SK-N-SH treated with all-trans-retinoic acid at 6 μM for 48 hours (cell line): Measurements from ENCODE around the gene ADAMTSL1.

Source experiments
- ATAC-seq: fragments of 200-7000 bp; cut with Tn5 transposase; 3 replicates; pipeline ENCODE4 v1.9.1; 2020; ENCODE audit warnings: mild to moderate bottlenecking, moderate library complexity
- ARNTL ChIP-seq: fragments of 450-650 bp; formaldehyde crosslinking; IDR thresholded peaks from 2 replicates; pipeline ENCODE4 v1.5.0; 2020; ENCODE audit warnings: low read depth, mild to moderate bottlenecking, moderate library complexity, borderline replicate concordance
- BACH2 ChIP-seq: fragments of 250-450 bp; sonication (Bioruptor Pico); IDR thresholded peaks from 2 replicates; pipeline ENCODE4 v1.9.0; 2021; ENCODE audit warnings: mild to moderate bottlenecking, borderline replicate concordance
- CSDC2 ChIP-seq: fragments of 250-450 bp; sonication (Bioruptor Pico); IDR thresholded peaks from 2 replicates; pipeline ENCODE4 v1.5.0; 2020; ENCODE audit warnings: mild to moderate bottlenecking, moderate library complexity
- ESRRG ChIP-seq: fragments of 250-450 bp; sonication (Bioruptor Pico); IDR thresholded peaks from 2 replicates; pipeline ENCODE4 v1.6.1; 2021; ENCODE audit warnings: mild to moderate bottlenecking
- GLIS3 ChIP-seq: fragments of 250-450 bp; sonication (Bioruptor Pico); IDR thresholded peaks from 2 replicates; pipeline ENCODE4 v1.5.0; 2020; ENCODE audit warnings: mild to moderate bottlenecking, moderate library complexity
- ISL1 ChIP-seq: fragments of 250-450 bp; sonication (Bioruptor Pico); IDR thresholded peaks from 2 replicates; pipeline ENCODE4 v2.1.2; 2022; ENCODE audit warnings: mild to moderate bottlenecking, moderate library complexity
- OSR1 ChIP-seq: fragments of 250-450 bp; sonication (Bioruptor Pico); IDR thresholded peaks from 2 replicates; pipeline ENCODE4 v1.8.0; 2022; ENCODE audit warnings: moderate library complexity, mild to moderate bottlenecking, inconsistent platforms
- POU6F1 ChIP-seq: fragments of 250-450 bp; sonication (Bioruptor Pico); IDR thresholded peaks from 2 replicates; pipeline ENCODE4 v1.8.0; 2021; ENCODE audit warnings: low read depth, mild to moderate bottlenecking, moderate library complexity, borderline replicate concordance
- PPARA ChIP-seq: fragments of 250-450 bp; sonication (Bioruptor Pico); IDR thresholded peaks from 2 replicates; pipeline ENCODE4 v1.5.0; 2020; ENCODE audit warnings: mild to moderate bottlenecking, borderline replicate concordance
- RARB ChIP-seq: fragments of 250-450 bp; sonication (Bioruptor Pico); IDR thresholded peaks from 2 replicates; pipeline ENCODE4 v1.8.0; 2021; ENCODE audit warnings: mild to moderate bottlenecking, moderate library complexity
- SNAI2 ChIP-seq: fragments of 250-450 bp; sonication (Bioruptor Pico); IDR thresholded peaks from 2 replicates; pipeline ENCODE4 v1.5.0; 2020; ENCODE audit warnings: mild to moderate bottlenecking, moderate library complexity
- TOX ChIP-seq: fragments of 250-450 bp; sonication (Bioruptor Pico); IDR thresholded peaks from 2 replicates; pipeline ENCODE4 v1.8.0; 2021; ENCODE audit warnings: mild to moderate bottlenecking, moderate library complexity, borderline replicate concordance
- ZC3H10 ChIP-seq: fragments of 250-450 bp; sonication (Bioruptor Pico); IDR thresholded peaks from 2 replicates; pipeline ENCODE4 v1.5.1; 2021; ENCODE audit warnings: mild to moderate bottlenecking, moderate library complexity
- ZFP3 ChIP-seq: fragments of 250-450 bp; sonication (Bioruptor Pico); IDR thresholded peaks from 2 replicates; pipeline ENCODE4 v1.5.0; 2020; ENCODE audit warnings: mild to moderate bottlenecking, moderate library complexity
- ZFP30 ChIP-seq: fragments of 450-650 bp; formaldehyde crosslinking; IDR thresholded peaks from 2 replicates; pipeline ENCODE4 v1.5.0; 2022; ENCODE audit warnings: mild to moderate bottlenecking, moderate library complexity
- ZNF565 ChIP-seq: fragments of 450-650 bp; formaldehyde crosslinking; conservative IDR thresholded peaks from 2 replicates; pipeline ENCODE4 v1.5.0; 2020; ENCODE audit warnings: low read depth, mild to moderate bottlenecking, moderate library complexity
- ZNF70 ChIP-seq: fragments of 450-650 bp; formaldehyde crosslinking; IDR thresholded peaks from 2 replicates; pipeline ENCODE4 v1.5.0; 2020; ENCODE audit warnings: mild to moderate bottlenecking, moderate library complexity
- ZNF8 ChIP-seq: fragments of 450-650 bp; formaldehyde crosslinking; IDR thresholded peaks from 2 replicates; pipeline ENCODE4 v1.5.0; 2020; ENCODE audit warnings: mild to moderate bottlenecking, moderate library complexity
- TF ChIP-seq, protein P1 (sequence below): fragments of 250-450 bp; sonication (Bioruptor Pico); IDR thresholded peaks from 2 replicates; pipeline ENCODE4 v1.5.1; 2021; ENCODE audit warnings: mild to moderate bottlenecking, moderate library complexity
- TF ChIP-seq, protein P2 (sequence below): fragments of 250-450 bp; sonication (Bioruptor Pico); IDR thresholded peaks from 2 replicates; pipeline ENCODE4 v1.5.1; 2020; ENCODE audit warnings: low read depth, mild to moderate bottlenecking, moderate library complexity
- TF ChIP-seq, protein P3 (sequence below): fragments of 250-450 bp; sonication (Bioruptor Pico); IDR thresholded peaks from 2 replicates; pipeline ENCODE4 v1.5.0; 2020; ENCODE audit warnings: mild to moderate bottlenecking, moderate library complexity

Gene ADAMTSL1

DNA sequence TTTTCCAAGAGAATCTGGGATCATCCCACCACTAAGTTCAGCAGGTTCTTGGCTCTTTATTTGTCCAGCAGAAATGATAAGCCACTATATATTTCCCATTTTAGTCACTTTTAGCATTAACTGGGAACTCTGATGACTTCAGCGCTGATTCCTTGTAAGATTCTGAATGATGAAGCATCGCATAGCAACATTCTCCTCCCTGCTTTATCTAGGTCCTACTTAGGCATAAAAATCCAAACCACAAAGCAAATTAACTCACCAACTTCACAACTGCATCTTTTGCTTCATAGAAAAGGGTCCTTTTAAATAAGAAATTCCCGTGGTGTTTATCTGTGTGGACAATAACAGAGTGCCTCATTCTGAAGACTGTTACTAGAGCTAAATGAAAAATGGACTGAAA lies 355.1 kb downstream of the ADAMTSL1 start:
- no peak for ATAC-seq
- TF ChIP-seq PPARA (CRISPR knock-in tag) (no peak), BACH2 (CRISPR knock-in tag) (no peak), OSR1 (CRISPR knock-in tag) (no peak), CSDC2 (no peak), ISL1 (CRISPR knock-in tag) (no peak), ZFP30 (CRISPR knock-in tag) (no peak), POU6F1 (CRISPR knock-in tag) (no peak), SNAI2 (no peak), ZNF70 (CRISPR knock-in tag) (no peak), ZC3H10 (CRISPR knock-in tag) (no peak), RARB (CRISPR knock-in tag) (no peak), ESRRG (CRISPR knock-in tag) (no peak), ZNF565 (CRISPR knock-in tag) (no peak), TOX (no peak)
- TF ChIP-seq, protein P1, sequence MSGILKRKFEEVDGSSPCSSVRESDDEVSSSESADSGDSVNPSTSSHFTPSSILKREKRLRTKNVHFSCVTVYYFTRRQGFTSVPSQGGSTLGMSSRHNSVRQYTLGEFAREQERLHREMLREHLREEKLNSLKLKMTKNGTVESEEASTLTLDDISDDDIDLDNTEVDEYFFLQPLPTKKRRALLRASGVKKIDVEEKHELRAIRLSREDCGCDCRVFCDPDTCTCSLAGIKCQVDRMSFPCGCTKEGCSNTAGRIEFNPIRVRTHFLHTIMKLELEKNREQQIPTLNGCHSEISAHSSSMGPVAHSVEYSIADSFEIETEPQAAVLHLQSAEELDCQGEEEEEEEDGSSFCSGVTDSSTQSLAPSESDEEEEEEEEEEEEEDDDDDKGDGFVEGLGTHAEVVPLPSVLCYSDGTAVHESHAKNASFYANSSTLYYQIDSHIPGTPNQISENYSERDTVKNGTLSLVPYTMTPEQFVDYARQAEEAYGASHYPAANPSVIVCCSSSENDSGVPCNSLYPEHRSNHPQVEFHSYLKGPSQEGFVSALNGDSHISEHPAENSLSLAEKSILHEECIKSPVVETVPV (CRISPR knock-in tag) = no peak
- TF ChIP-seq, protein P2, sequence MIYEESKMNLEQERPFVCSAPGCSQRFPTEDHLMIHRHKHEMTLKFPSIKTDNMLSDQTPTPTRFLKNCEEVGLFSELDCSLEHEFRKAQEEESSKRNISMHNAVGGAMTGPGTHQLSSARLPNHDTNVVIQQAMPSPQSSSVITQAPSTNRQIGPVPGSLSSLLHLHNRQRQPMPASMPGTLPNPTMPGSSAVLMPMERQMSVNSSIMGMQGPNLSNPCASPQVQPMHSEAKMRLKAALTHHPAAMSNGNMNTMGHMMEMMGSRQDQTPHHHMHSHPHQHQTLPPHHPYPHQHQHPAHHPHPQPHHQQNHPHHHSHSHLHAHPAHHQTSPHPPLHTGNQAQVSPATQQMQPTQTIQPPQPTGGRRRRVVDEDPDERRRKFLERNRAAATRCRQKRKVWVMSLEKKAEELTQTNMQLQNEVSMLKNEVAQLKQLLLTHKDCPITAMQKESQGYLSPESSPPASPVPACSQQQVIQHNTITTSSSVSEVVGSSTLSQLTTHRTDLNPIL = no peak
- TF ChIP-seq, protein P3, sequence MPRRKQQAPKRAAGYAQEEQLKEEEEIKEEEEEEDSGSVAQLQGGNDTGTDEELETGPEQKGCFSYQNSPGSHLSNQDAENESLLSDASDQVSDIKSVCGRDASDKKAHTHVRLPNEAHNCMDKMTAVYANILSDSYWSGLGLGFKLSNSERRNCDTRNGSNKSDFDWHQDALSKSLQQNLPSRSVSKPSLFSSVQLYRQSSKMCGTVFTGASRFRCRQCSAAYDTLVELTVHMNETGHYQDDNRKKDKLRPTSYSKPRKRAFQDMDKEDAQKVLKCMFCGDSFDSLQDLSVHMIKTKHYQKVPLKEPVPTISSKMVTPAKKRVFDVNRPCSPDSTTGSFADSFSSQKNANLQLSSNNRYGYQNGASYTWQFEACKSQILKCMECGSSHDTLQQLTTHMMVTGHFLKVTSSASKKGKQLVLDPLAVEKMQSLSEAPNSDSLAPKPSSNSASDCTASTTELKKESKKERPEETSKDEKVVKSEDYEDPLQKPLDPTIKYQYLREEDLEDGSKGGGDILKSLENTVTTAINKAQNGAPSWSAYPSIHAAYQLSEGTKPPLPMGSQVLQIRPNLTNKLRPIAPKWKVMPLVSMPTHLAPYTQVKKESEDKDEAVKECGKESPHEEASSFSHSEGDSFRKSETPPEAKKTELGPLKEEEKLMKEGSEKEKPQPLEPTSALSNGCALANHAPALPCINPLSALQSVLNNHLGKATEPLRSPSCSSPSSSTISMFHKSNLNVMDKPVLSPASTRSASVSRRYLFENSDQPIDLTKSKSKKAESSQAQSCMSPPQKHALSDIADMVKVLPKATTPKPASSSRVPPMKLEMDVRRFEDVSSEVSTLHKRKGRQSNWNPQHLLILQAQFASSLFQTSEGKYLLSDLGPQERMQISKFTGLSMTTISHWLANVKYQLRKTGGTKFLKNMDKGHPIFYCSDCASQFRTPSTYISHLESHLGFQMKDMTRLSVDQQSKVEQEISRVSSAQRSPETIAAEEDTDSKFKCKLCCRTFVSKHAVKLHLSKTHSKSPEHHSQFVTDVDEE (CRISPR knock-in tag) = no peak

GRCh38 chr9:18829873-18830272 lies 355.9 kb downstream of the ADAMTSL1 start:
- ATAC-seq = peak; percentile 28; the same call in 1 of the 3 replicates
- TF ChIP-seq PPARA (CRISPR knock-in tag) (no peak), RARB (CRISPR knock-in tag) (no peak), SNAI2 (no peak), ZFP30 (CRISPR knock-in tag) (no peak), OSR1 (CRISPR knock-in tag) (no peak)

DNA sequence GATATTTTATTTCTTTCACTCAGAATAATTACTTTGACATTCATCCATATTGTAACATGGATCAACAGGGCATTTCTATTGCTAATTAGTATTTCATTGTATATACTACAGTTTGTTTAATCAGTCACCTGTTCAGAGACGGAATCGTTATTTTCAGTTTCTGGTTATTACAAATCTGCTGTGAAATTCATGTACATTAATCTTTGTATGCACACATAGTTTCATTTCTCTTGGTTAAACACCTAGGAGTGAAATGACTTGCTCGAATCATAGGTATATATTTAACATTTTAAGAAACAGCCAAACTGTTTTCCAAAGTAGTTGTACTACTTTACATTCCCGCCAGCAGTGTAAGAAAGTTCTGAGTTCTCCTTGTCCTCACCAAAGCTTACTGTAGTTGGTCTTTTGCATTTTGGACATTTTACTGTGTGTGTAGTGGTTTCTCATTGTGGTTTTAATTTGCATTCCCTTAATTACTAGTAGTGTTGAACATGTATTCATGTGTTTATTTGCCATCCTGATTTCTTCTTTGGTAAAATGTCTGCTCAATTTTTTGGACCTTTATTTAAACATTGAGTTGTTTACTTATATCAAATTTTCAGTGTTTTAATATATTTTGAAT lies 360.9 kb downstream of the ADAMTSL1 start:
- ATAC-seq = no peak
- TF ChIP-seq ZFP3 (CRISPR knock-in tag) (no peak), ARNTL (CRISPR knock-in tag) (no peak), TOX (no peak), ZC3H10 (CRISPR knock-in tag) (no peak), GLIS3 (no peak), OSR1 (CRISPR knock-in tag) (no peak), ISL1 (CRISPR knock-in tag) (no peak), BACH2 (CRISPR knock-in tag) (no peak), ZNF8 (CRISPR knock-in tag) (no peak)
- TF ChIP-seq, protein P1 (CRISPR knock-in tag) = no peak
- TF ChIP-seq, all 23 proteins: peak for 0
